HG02852 (cell line): ENCODE data around the gene CTDSPL2.
"Not testable (repeated sequence)": the region's sequence is repeated elsewhere in the genome, so short reads cannot be mapped to it uniquely, and the experiment has no call there.

Source experiments
- ATAC-seq: cut with Tn5 transposase; IDR thresholded peaks from one replicate; pipeline ENCODE4 v1.9.1; 2021; ENCODE audit warnings: mild to moderate bottlenecking, moderate library complexity; ENCODE audit not compliant: unreplicated experiment

The CTDSPL2 gene

GRCh38 chr15:44426975-44427755, at the start of gene CTDSPL2:
TSS of gene CTDSPL2 (plus strand) at chr15:44427629. CDS start at chr15:44459015, 31,386 bp downstream.
- peak; percentile 86 for ATAC-seq

- no peak for ATAC-seq
Measured at GRCh38 chr15:44381236-44381635, 46.2 kb upstream of the CTDSPL2 start.

GRCh38 chr15:44385344-44385942, 42.0 kb upstream of the CTDSPL2 start:
- ATAC-seq: no peak

GRCh38 chr15:44394062-44394461, 33.4 kb upstream of the CTDSPL2 start:
- ATAC-seq: no peak

GRCh38 chr15:44394562-44394961, 32.9 kb upstream of the CTDSPL2 start:
- ATAC-seq: no peak

- no peak for ATAC-seq
Measured at GRCh38 chr15:44397869-44398268, 29.6 kb upstream of the CTDSPL2 start.

GRCh38 chr15:44414001-44414400, 13.4 kb upstream of the CTDSPL2 start:
- ATAC-seq: peak; percentile 91

- peak; percentile 19 for ATAC-seq
Measured at GRCh38 chr15:44427756-44428724, 611 bp downstream of the CTDSPL2 start.

- no peak for ATAC-seq
Measured at GRCh38 chr15:44435893-44436667, 8.7 kb downstream of the CTDSPL2 start.

- ATAC-seq: no peak
Measured at GRCh38 chr15:44438402-44438801, 11.0 kb downstream of the CTDSPL2 start.

- ATAC-seq: no peak
Measured at GRCh38 chr15:44441095-44441501, 13.7 kb downstream of the CTDSPL2 start.

GRCh38 chr15:44443515-44443914, 16.1 kb downstream of the CTDSPL2 start:
- no peak for ATAC-seq

GRCh38 chr15:44447772-44448376, 20.4 kb downstream of the CTDSPL2 start:
- ATAC-seq: no peak

GRCh38 chr15:44450172-44450571, 22.7 kb downstream of the CTDSPL2 start:
- no peak for ATAC-seq

GRCh38 chr15:44453578-44454283, 26.3 kb downstream of the CTDSPL2 start:
- ATAC-seq: not testable (repeated sequence)

- no peak for ATAC-seq
Measured at GRCh38 chr15:44458429-44458828, 31.0 kb downstream of the CTDSPL2 start.

GRCh38 chr15:44468709-44469385, 41.4 kb downstream of the CTDSPL2 start:
- ATAC-seq: no peak

GRCh38 chr15:44471885-44472455, 44.5 kb downstream of the CTDSPL2 start:
- no peak for ATAC-seq

- no peak for ATAC-seq
Measured at GRCh38 chr15:44479343-44479742, 51.9 kb downstream of the CTDSPL2 start.
